Psoas muscle (tissue), 8 donors: ENCODE results near the gene PLXND1. TPM values are rescaled to one million over a fixed set of nuclear protein-coding genes. Genes with fewer than 3 reads are reported as not detected.
A peak's percentile ranks its signal among the peaks of the same experiment; 100 is the strongest.

ENCODE experiments used
- ATAC-seq, 4 donors: fragments of 200-7000 bp; cut with Tn5 transposase; one replicate each; pipeline ENCODE4 v1.9.1; 2020; ENCODE audit warnings: moderate library complexity in 3 of 4, mild to moderate bottlenecking in 2 of 4
- DNase-seq, 2 donors: peaks; one replicate each; pipeline ENCODE4 v3.0.0-alpha.2; 2020
- H3K27ac ChIP-seq: fragments of 200-600 bp; one replicate; pipeline ENCODE4 v1.8.0; 2022
- H3K27me3 ChIP-seq, 3 donors: fragments of 200-600 bp in 1 of 3; one replicate each; pipeline versions ENCODE4 v1.6.1 to v1.8.0; 2013 to 2022; ENCODE audit warnings: low read length in 2 of 3, mild to moderate bottlenecking in 2 of 3, moderate library complexity in 1 of 3; ENCODE audit not compliant: insufficient read depth in 3 of 3
- H3K36me3 ChIP-seq, 2 donors: fragments of 200-600 bp in 1 of 2; one replicate each; pipeline versions ENCODE4 v1.6.1 to v1.8.0; 2013 to 2022; ENCODE audit warnings: low read depth in 1 of 2, mild to moderate bottlenecking in 1 of 2, moderate library complexity in 1 of 2; ENCODE audit not compliant: insufficient read depth in 1 of 2
- H3K4me1 ChIP-seq: fragments of 200-600 bp; one replicate; pipeline ENCODE4 v1.8.0; 2022
- H3K4me3 ChIP-seq: fragments of 200-600 bp; one replicate; pipeline ENCODE4 v1.8.0; 2022; ENCODE audit warnings: mild to moderate bottlenecking
- H3K9me3 ChIP-seq: fragments of 200-600 bp; one replicate; pipeline ENCODE4 v1.8.0; 2022
- WGBS, 3 donors: extraction: QIAGEN DNeasy Blood & Tissue Kit; methylation state at CpG; one replicate each; pipeline versions ENCODE4 v1.1.6 to v1.1.7; 2013; 5-methylcytosine and 5-hydroxymethylcytosine counted together
- intact Hi-C, 2 donors: fragments of 100-400 bp; cut with DNase I; formaldehyde crosslinking; loops; one replicate each; pipeline versions ENCODE4 v1.11.0 to v1.14.2; 2022
- polyA plus RNA-seq, 3 donors: library from polyadenylated mRNA; stranded (reverse); fragments of 200-250 nt; gene quantifications; one replicate each; pipeline ENCODE4 v1.2.3, GENCODE V29; 2013
- total RNA-seq, 4 donors: library from RNA; stranded (reverse); fragmentation: NEBNext Ultra II Directional in 2 of 4; extraction: Animal tissue kit (Norgen Biotek cat#: 25700) in 2 of 4; gene quantifications; one replicate each; pipeline versions ENCODE4 v1.2.1 to v1.2.4, GENCODE V29; 2021 to 2023
- TF ChIP-seq, protein P1 (sequence below): fragments of 200-600 bp; IDR thresholded peaks from one replicate; pipeline ENCODE4 v1.8.0; 2022; ENCODE audit warnings: antibody characterized with exemption
- donor health status: healthy with polysubstance abuse.
- donor health status: DM: no; HTN: no; CAD: no; lungs with moderate emphysema.
- donor health status: Bipolar disorder and iron deficiency.
- donor health status: healthy.
- donor health status: DM: yes; HTN: yes; CAD: no.
- donor health status: DM: no; HTN: no; CAD: no.
- donor health status: DM: no; HTN: no; CAD: no.
- donor health status: DM: yes; HTN: yes; CAD: no.

The PLXND1 gene
- total and polyA plus RNA-seq, 7 donors = 15.5 to 49.9 (median 28.2) TPM

DNA sequence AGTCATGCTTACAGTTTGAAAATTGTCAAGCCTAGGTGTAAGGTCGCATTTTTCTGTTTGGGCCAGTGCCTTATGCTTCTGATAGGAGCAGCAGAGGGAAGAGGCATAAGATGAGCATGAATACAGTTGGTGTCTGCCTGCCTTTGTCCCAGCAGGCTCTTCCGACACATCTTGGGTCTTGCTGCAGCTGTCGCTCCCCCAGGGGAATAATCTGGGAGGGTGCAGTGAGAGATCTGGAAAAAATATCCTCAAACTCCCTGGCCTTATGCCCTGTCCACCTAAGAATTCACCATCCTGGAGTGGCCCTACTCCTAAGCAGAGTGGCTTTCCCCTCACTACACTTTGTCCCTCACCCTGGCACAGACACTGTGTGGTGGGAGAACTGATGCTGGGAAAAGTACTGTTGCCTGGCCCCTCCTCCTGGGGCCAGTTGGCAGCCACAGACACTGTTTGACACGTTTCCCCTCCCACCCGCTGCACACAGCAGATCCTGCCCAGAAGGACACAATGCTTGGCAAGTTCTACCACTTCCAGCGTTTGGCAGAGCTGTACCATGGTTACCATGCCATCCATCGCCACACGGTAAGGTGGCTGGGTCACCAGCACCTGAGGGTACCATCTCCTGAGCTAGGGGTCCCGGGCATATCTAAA lies 99.2 kb downstream of the PLXND1 start:
- peaks cover 35% of the 10 kb centered on the region for H3K4me1 ChIP-seq
- H3K27me3 ChIP-seq = no peaks in the 10 kb centered on the region
- ATAC-seq = no peak
- H3K4me3 ChIP-seq = no peak overlapping the region
- H3K9me3 ChIP-seq = no peaks in the 10 kb centered on the region
- TF ChIP-seq, protein P1, sequence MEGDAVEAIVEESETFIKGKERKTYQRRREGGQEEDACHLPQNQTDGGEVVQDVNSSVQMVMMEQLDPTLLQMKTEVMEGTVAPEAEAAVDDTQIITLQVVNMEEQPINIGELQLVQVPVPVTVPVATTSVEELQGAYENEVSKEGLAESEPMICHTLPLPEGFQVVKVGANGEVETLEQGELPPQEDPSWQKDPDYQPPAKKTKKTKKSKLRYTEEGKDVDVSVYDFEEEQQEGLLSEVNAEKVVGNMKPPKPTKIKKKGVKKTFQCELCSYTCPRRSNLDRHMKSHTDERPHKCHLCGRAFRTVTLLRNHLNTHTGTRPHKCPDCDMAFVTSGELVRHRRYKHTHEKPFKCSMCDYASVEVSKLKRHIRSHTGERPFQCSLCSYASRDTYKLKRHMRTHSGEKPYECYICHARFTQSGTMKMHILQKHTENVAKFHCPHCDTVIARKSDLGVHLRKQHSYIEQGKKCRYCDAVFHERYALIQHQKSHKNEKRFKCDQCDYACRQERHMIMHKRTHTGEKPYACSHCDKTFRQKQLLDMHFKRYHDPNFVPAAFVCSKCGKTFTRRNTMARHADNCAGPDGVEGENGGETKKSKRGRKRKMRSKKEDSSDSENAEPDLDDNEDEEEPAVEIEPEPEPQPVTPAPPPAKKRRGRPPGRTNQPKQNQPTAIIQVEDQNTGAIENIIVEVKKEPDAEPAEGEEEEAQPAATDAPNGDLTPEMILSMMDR = no peak
- 33 to 41% (median 39%) methylated on average over 9 of the region's 9 CpGs for WGBS, 3 donors
- peak in 1 of 2 donors; percentile 52 for DNase-seq
- no peak overlapping the region for H3K27ac ChIP-seq
- no peaks in the 10 kb centered on the region for H3K36me3 ChIP-seq
- intact Hi-C loops = loop anchor here in 1 of 2 donors (5.0 kb wide), 1 partner anchor 95 kb away; no protein-coding TSS in a partner anchor

DNA sequence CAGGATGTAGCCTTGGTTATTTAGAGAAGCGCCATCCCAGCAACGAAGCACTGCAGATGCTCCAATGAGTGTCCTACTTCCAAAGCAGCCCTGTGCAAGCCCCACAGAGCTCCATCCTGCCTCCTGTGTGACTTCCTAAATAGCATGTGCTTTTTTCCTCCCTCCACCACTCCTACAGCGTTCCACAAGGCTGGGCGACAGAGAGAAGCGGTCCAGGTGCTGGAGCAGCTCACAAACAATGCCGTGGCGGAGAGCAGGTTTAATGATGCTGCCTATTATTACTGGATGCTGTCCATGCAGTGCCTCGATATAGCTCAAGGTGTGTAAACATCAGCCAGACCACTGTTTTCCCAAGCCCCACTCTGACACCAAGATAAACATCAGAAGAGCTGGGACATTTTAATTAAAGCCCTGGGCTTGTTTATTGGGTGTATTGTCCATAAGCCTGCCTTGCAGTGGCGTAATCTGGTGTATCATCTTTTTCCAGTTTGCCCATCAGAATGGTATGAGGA lies 100.2 kb downstream of the PLXND1 start:
- no peak for ATAC-seq
- H3K27ac ChIP-seq = no peak overlapping the region
- no peaks in the 10 kb centered on the region for H3K36me3 ChIP-seq
- no peaks in the 10 kb centered on the region for H3K27me3 ChIP-seq
- no peaks in the 10 kb centered on the region for H3K9me3 ChIP-seq
- TF ChIP-seq, protein P1 = no peak
- H3K4me1 ChIP-seq = peaks cover 36% of the 10 kb centered on the region
- WGBS, 3 donors = 78 to 82% (median 81%) methylated on average over 9 of the region's 9 CpGs
- intact Hi-C loops = loop anchor here in 1 of 2 donors (5.0 kb wide), 1 partner anchor 96 kb away; no protein-coding TSS in a partner anchor
- H3K4me3 ChIP-seq = no peak overlapping the region
- no peak for DNase-seq

DNA sequence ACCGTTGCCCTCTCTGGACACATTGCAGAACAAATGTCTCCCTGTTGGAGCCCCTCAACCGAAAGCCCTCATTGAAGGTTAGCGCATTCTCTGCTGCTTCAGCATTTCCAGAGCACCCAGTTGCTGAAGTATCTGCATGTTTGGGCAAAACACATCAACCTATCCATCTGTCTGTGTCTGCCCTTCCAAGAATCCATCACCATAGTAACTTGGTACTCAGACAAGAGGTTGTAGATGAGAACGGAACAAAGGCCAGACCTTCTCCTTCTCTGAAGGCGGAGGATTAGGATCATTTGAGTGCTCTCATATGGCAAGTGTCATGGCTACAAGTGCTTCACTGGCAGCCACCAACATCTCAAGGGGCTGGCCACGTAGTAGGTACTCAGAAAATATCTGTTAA lies 101.1 kb downstream of the PLXND1 start:
- no peaks in the 10 kb centered on the region for H3K36me3 ChIP-seq
- 68 to 77% (median 70%) methylated on average over 6 of the region's 6 CpGs for whole genome bisulfite sequencing, 3 donors
- H3K9me3 ChIP-seq = no peaks in the 10 kb centered on the region
- H3K4me1 ChIP-seq = peaks cover 36% of the 10 kb centered on the region
- no peaks in the 10 kb centered on the region for H3K27me3 ChIP-seq
- intact Hi-C loops = loop anchor here in 1 of 2 donors (5.0 kb wide), 1 partner anchor 97 kb away; no protein-coding TSS in a partner anchor
- ATAC-seq (peak in 1 of 4 donors; percentile 5), DNase-seq (no peak)
- TF ChIP-seq, protein P1 = no peak
- H3K27ac ChIP-seq = peak overlapping the region; percentile 71
- H3K4me3 ChIP-seq = no peak overlapping the region

Other genes starting within 250 kb of the PLXND1 start
- gene EFCAB12, start 178.0 kb downstream of the PLXND1 start, total RNA-seq = not detected
- gene EFCAB12, start 178.0 kb downstream of the PLXND1 start, polyA plus RNA-seq = under 1 TPM in 2 of 3 donors, not detected in 1; 0.04 to 0.30 TPM
- gene MBD4, start 166.7 kb downstream of the PLXND1 start, total RNA-seq = 10 to 100 TPM; 16.0 to 23.1 (median 19.9) TPM
- gene MBD4, start 166.7 kb downstream of the PLXND1 start, polyA plus RNA-seq = 10 to 100 TPM; 17.9 to 30.4 (median 18.1) TPM
- 1 to 10 TPM; 4.5 to 7.3 (median 5.7) TPM for gene IFT122, start 166.5 kb downstream of the PLXND1 start, total RNA-seq
- gene IFT122, start 166.5 kb downstream of the PLXND1 start, polyA plus RNA-seq = 1 to 10 TPM; 2.3 to 4.3 (median 3.2) TPM
- gene RHO, start 78.0 kb downstream of the PLXND1 start, total RNA-seq = not detected
- under 1 TPM in 1 of 3 donors, not detected in 2; 0.01 TPM for gene RHO, start 78.0 kb downstream of the PLXND1 start, polyA plus RNA-seq
- gene H1-8, start 63.5 kb downstream of the PLXND1 start, total RNA-seq = not detected
- not detected for gene H1-8, start 63.5 kb downstream of the PLXND1 start, polyA plus RNA-seq